Measurements from ENCODE around the gene DDX6. TPM values are rescaled to one million over a fixed set of nuclear protein-coding genes. Genes with fewer than 3 reads are reported as not detected.
"Not testable (repeated sequence)": the region's sequence is repeated elsewhere in the genome, so short reads cannot be mapped to it uniquely, and the experiment has no call there.

DDX6 gene
- total and polyA plus RNA-seq, 9 donors, result 56.4 to 91.4 (median 72.9) TPM

DNA sequence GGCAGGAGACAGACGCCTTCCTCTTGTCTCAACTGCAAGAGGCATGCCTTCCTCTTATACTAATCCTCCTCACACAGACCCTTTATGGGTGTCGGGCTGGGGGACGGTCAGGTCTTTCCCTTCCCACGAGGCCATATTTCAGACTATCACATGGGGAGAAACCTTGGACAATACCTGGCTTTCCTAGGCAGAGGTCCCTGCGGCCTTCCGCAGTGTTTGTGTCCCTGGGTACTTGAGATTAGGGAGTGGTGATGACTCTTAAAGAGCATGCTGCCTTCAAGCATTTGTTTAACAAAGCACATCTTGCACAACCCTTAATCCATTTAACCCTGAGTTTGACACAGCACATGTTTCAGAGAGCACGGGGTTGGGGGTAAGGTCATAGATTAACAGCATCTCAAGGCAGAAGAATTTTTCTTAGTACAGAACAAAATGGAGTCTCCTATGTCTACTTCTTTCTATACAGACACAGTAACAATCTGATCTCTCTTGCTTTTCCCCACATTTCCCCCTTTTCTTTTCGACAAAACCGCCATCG is 69.4 kb downstream of the DDX6 start:
- not testable (repeated sequence) for H3K27me3 ChIP-seq (ENCODE audit: control insufficient read depth, insufficient read depth, low read length); H3K27ac ChIP-seq (ENCODE audit: low read length); DNase-seq; H3K9me3 ChIP-seq (replicated peaks; ENCODE audit: control insufficient read depth, low read depth, low read length); H3K4me1 ChIP-seq (ENCODE audit: control insufficient read depth, insufficient read depth, low read length); H3K36me3 ChIP-seq (ENCODE audit: control insufficient read depth, insufficient read depth, low read length); H3K4me3 ChIP-seq (ENCODE audit: low read length)
- WGBS (ENCODE audit: insufficient coverage), result no CpG with 5 or more reads among the region's 10 CpGs

DNA sequence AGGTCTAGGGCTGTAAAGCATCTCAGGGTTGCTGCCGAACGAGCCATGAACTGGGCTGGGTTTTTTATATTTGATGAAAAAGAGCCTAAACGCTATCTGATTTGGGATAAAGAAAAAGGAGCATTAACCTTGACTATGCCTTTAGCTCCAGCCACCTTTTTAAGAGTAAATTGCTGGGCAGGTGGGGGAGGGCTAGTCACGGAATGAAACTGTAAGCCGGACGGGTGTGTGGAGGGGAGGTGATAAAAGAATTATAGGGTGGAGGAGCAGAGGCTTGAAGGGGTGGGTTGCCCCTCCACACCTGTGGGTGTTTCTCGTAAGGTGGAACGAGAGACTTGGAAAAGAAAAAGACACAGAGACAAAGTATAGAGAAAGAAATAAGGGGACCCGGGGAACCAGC is 70.2 kb downstream of the DDX6 start:
- DNase-seq; H3K9me3 ChIP-seq (replicated peaks; ENCODE audit: control insufficient read depth, low read depth, low read length); H3K27ac ChIP-seq (ENCODE audit: low read length); H3K36me3 ChIP-seq (ENCODE audit: control insufficient read depth, insufficient read depth, low read length); H3K27me3 ChIP-seq (ENCODE audit: control insufficient read depth, insufficient read depth, low read length); H3K4me1 ChIP-seq (ENCODE audit: control insufficient read depth, insufficient read depth, low read length); H3K4me3 ChIP-seq (ENCODE audit: low read length): not testable (repeated sequence)
- WGBS (ENCODE audit: insufficient coverage), result no CpG with 5 or more reads among the region's 9 CpGs

DNA sequence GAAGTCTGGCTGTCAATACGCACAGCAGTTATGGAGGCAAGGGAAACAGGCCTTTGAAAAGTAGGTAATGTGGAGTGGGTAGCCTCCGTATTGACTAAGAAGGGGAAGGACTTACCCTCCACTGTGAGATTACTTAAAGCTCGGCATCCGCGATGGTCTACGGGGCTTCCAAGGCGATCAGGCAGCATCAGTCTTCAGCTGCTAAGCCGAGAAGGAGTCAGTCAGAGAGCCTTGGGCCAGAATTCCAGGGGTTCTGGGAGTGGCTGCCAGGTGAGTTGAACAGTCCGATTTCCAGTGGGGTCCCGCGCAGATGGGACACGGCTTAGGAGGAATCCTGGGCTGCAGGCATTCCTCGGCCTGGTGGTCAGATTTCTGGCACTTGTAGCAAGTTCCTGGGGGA is 70.9 kb downstream of the DDX6 start:
- 40% methylated on average over 6 of the region's 13 CpGs for WGBS (ENCODE audit: insufficient coverage)
- not testable (repeated sequence) for H3K27ac ChIP-seq (ENCODE audit: low read length); H3K4me1 ChIP-seq (ENCODE audit: control insufficient read depth, insufficient read depth, low read length)

DNA sequence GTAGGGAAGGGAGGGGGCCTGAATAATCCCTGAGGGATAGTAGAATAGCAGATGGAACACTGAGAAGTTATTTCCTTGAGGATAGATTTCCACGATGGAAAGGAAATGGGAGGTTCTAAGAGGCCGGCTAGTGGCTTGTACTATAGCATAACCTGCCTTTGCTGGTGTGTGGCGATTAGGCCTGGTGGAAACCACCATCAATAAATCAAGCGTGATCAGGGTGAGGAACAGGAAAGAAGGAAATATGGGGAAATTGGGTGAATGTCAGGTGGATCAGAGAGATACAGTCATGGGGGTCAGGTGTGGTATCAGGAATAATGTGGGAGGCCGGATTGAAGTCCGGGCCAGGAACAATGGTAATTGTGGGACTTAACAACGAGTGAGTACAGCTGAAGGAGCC is 72.4 kb downstream of the DDX6 start:
- H3K4me1 ChIP-seq (ENCODE audit: control insufficient read depth, insufficient read depth, low read length); H3K27ac ChIP-seq (ENCODE audit: low read length); H3K9me3 ChIP-seq (replicated peaks; ENCODE audit: control insufficient read depth, low read depth, low read length); DNase-seq; H3K36me3 ChIP-seq (ENCODE audit: control insufficient read depth, insufficient read depth, low read length); H3K4me3 ChIP-seq (ENCODE audit: low read length); H3K27me3 ChIP-seq (ENCODE audit: control insufficient read depth, insufficient read depth, low read length): not testable (repeated sequence)
- 65% methylated on average over 4 of the region's 7 CpGs for WGBS (ENCODE audit: insufficient coverage)

More for the DNA sequence above, 70.9 kb downstream of the DDX6 start:
- not testable (repeated sequence) for DNase-seq; H3K36me3 ChIP-seq (ENCODE audit: control insufficient read depth, insufficient read depth, low read length); H3K9me3 ChIP-seq (replicated peaks; ENCODE audit: control insufficient read depth, low read depth, low read length); H3K27me3 ChIP-seq (ENCODE audit: control insufficient read depth, insufficient read depth, low read length); H3K4me3 ChIP-seq (ENCODE audit: low read length)

DNA sequence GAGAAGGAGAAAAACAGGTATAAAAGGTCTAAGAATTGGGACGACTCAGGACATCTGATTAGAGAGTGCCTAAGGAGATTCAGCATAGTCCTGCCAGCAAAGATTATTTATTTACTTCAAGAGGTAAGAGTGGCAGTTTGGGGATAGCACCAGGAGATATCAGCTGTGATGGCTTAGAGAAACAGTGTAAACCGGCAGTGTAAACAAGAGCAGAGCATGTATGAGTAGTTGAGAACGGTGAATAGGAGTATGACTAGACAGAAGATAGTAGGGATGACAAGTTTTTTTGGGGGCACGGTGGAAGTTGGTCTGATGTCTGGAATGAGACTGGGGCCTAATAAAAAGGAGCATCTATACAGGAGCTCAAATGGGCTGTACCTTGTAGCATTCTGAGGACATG is 73.2 kb downstream of the DDX6 start:
- 77% methylated on average over 3 of the region's 4 CpGs for whole genome bisulfite sequencing (ENCODE audit: insufficient coverage)
- DNase-seq; H3K36me3 ChIP-seq (ENCODE audit: control insufficient read depth, insufficient read depth, low read length); H3K4me3 ChIP-seq (ENCODE audit: low read length); H3K9me3 ChIP-seq (replicated peaks; ENCODE audit: control insufficient read depth, low read depth, low read length); H3K27me3 ChIP-seq (ENCODE audit: control insufficient read depth, insufficient read depth, low read length); H3K27ac ChIP-seq (ENCODE audit: low read length); H3K4me1 ChIP-seq (ENCODE audit: control insufficient read depth, insufficient read depth, low read length): not testable (repeated sequence)

DNA sequence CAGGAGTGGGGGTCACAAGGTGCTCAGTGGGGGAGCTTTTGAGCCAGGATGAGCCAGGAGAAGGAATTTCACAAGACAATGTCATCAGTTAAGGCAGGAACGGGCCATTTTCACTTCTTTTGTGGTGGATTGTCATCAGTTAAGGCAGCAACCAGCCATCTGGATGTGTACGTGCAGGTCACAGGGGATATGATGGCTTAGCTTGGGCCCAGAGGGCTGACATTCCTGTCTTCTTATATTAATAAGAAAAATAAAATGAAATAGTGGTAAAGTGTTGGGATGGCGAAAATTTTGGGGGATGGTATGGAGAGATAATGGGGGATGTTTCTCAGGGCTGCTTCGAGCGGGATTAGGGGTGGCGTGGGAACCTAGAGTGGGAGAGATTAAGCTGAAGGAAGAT is 73.7 kb downstream of the DDX6 start:
- H3K4me3 ChIP-seq (ENCODE audit: low read length); H3K4me1 ChIP-seq (ENCODE audit: control insufficient read depth, insufficient read depth, low read length); H3K27ac ChIP-seq (ENCODE audit: low read length); H3K9me3 ChIP-seq (replicated peaks; ENCODE audit: control insufficient read depth, low read depth, low read length); H3K36me3 ChIP-seq (ENCODE audit: control insufficient read depth, insufficient read depth, low read length); DNase-seq; H3K27me3 ChIP-seq (ENCODE audit: control insufficient read depth, insufficient read depth, low read length): not testable (repeated sequence)
- WGBS (ENCODE audit: insufficient coverage), result 60% methylated on average over 1 of the region's 6 CpGs

DNA sequence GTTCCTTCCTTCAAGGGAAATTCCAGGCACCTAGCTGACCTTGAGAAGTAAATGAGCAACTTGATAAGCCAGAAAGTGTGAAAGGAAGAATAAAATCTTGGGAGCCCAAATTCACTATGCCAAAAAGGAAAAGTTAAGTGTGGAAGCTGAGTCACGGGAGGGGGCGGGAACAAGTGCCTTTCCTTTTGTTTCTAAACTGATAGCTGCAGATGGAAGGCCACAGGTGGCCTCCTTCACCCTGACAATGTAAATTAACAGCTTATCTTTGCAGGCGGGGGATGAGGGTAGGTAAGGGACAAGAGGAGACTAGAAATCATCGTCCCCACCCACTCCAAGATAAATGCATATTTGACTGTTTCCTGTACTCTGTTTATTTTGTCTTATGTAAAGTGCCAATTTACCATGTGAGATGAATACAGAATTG is 75.1 kb downstream of the DDX6 start:
- Histone ChIP-seq H3K36me3 (ENCODE audit: control insufficient read depth, insufficient read depth, low read length) (no peaks in the 10 kb centered on the region), H3K27me3 (ENCODE audit: control insufficient read depth, insufficient read depth, low read length) (peaks cover 5% of the 10 kb centered on the region), H3K9me3 (replicated peaks; ENCODE audit: control insufficient read depth, low read depth, low read length) (no peaks in the 10 kb centered on the region), H3K4me3 (ENCODE audit: low read length) (no peak overlapping the region), H3K4me1 (ENCODE audit: control insufficient read depth, insufficient read depth, low read length) (no peaks in the 10 kb centered on the region), H3K27ac (ENCODE audit: low read length) (no peak overlapping the region)
- WGBS (ENCODE audit: insufficient coverage), result no CpG with 5 or more reads among the region's 4 CpGs
- no peak for DNase-seq

DNA sequence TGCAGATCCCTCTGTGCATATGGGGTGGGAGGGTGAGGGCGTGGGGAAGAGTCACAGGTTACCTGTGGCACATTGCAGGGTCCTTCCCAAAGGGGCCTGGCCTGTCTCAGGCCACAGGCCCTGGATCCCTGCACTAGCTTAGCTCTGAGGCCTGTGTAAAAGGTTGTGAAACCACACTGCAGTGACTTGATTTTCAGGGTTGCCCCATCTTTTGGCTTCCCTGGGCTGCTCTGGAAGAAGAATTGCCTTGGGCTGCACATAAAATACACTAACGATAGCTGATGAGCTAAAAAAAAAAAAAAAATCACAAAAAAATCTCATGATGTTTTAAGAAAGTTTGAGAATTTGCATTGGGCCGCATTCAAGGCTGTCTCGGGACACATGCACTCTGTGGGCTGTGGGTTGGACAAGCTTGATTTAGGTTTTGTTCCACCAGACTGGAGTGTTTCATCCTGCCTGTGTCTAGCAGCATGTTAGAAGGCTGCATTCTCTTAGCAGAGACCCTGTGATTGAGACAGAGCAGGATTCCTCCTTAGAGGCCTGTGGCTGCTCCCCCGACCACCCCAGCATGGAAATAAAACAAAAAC is 75.6 kb downstream of the DDX6 start:
- Histone ChIP-seq H3K9me3 (replicated peaks; ENCODE audit: control insufficient read depth, low read depth, low read length) (no peaks in the 10 kb centered on the region), H3K4me3 (ENCODE audit: low read length) (no peak overlapping the region), H3K36me3 (ENCODE audit: control insufficient read depth, insufficient read depth, low read length) (no peaks in the 10 kb centered on the region), H3K4me1 (ENCODE audit: control insufficient read depth, insufficient read depth, low read length) (no peaks in the 10 kb centered on the region), H3K27me3 (ENCODE audit: control insufficient read depth, insufficient read depth, low read length) (peaks cover 3% of the 10 kb centered on the region), H3K27ac (ENCODE audit: low read length) (no peak overlapping the region)
- WGBS (ENCODE audit: insufficient coverage), result 68% methylated on average over 3 of the region's 5 CpGs
- no peak for DNase-seq

DNA sequence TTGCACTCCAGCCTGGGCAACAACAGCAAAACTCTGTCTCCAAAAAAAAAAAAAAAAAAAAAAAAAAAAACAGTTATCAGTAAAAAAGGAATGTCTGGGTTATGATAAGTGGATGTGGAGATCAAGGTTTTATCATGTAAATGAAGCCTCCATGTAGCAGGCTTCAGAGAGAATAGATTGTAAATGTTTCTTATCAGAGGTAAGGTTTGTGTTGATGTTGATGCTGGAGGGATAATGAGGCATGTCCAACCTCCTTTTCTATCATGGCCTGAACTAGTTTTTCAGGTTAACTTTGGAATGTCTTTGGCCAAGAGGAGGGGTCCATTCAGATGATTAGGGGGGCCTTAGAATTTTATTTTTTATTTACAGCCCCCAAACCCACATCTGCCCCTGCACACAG is 76.1 kb downstream of the DDX6 start:
- Histone ChIP-seq H3K27ac (ENCODE audit: low read length) (no peak overlapping the region), H3K4me3 (ENCODE audit: low read length) (no peak overlapping the region), H3K9me3 (replicated peaks; ENCODE audit: control insufficient read depth, low read depth, low read length) (no peaks in the 10 kb centered on the region), H3K4me1 (ENCODE audit: control insufficient read depth, insufficient read depth, low read length) (no peaks in the 10 kb centered on the region), H3K36me3 (ENCODE audit: control insufficient read depth, insufficient read depth, low read length) (no peaks in the 10 kb centered on the region), H3K27me3 (ENCODE audit: control insufficient read depth, insufficient read depth, low read length) (no peaks in the 10 kb centered on the region)
- no peak for DNase-seq

DNA sequence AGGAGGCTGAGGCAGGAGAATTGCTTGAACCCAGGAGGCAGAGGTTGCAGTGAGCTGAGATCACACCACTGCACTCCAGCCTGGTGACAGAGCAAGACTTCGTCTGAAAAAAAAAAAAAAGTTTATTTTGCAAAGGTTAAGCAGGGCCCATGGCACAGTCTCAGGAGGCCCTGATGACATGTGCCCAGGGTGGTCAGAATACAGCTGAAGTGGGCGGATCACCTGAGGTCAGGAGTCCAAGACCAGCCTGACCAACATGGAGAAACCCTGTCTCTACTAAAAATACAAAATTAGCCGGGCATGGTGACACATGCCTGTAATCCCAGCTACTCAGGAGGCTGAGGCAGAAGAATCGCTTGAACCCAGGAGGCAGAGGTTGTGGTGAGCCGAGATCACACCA is 76.5 kb downstream of the DDX6 start:
- not testable (repeated sequence) for DNase-seq; H3K27me3 ChIP-seq (ENCODE audit: control insufficient read depth, insufficient read depth, low read length); H3K27ac ChIP-seq (ENCODE audit: low read length); H3K9me3 ChIP-seq (replicated peaks; ENCODE audit: control insufficient read depth, low read depth, low read length); H3K4me3 ChIP-seq (ENCODE audit: low read length); H3K36me3 ChIP-seq (ENCODE audit: control insufficient read depth, insufficient read depth, low read length); H3K4me1 ChIP-seq (ENCODE audit: control insufficient read depth, insufficient read depth, low read length)
- WGBS (ENCODE audit: insufficient coverage), result 86% methylated on average over 1 of the region's 5 CpGs

DNA sequence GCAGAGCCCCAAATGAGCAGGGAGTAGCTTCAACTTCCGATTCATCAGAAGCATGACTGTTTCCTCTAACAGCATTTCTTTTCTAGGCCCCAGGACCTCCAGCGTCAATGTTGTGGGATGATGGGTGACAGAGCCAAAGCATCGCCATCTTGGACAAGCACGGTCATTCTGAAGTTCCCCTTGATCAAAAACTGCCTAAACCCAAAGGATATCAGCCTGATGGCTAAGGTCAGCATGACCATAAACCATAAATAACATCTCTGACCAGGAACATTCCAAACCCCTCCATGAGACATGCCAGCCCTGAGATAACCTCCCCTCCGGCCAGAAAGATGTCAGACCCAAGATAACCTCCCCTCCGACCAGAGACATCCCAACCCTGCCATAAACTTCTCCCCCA is 82.7 kb downstream of the DDX6 start:
- Histone ChIP-seq H3K27ac (ENCODE audit: low read length) (no peak overlapping the region), H3K36me3 (ENCODE audit: control insufficient read depth, insufficient read depth, low read length) (no peaks in the 10 kb centered on the region), H3K4me1 (ENCODE audit: control insufficient read depth, insufficient read depth, low read length) (no peaks in the 10 kb centered on the region), H3K27me3 (ENCODE audit: control insufficient read depth, insufficient read depth, low read length) (no peaks in the 10 kb centered on the region), H3K9me3 (replicated peaks; ENCODE audit: control insufficient read depth, low read depth, low read length) (no peaks in the 10 kb centered on the region), H3K4me3 (ENCODE audit: low read length) (no peak overlapping the region)
- 76% methylated on average over 3 of the region's 6 CpGs for WGBS (ENCODE audit: insufficient coverage)
- DNase-seq, result no peak
